ENCODE data around the gene PARD6B.

PARD6B gene

DNA sequence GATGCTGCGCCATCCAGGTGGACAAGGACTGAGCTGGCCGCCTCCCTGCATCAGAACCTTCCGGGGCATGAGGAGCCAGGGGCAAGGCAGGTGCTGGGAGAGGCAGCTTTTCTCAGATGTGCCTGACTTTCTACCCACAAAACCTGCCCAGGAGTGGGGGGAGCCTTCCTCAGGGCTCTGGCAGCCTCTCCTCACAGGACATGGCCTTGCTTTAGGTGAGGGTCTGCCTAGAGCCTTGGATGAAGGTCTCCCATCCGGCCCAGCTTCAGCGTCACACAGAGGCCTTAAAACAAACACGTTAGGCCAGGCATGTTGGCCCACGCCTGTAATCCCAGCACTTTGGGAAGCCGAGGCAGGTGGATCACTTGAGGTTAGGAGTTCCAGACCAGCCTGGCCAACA lies 70.9 kb downstream of the PARD6B start:
- TF ChIP-seq, protein P1, sequence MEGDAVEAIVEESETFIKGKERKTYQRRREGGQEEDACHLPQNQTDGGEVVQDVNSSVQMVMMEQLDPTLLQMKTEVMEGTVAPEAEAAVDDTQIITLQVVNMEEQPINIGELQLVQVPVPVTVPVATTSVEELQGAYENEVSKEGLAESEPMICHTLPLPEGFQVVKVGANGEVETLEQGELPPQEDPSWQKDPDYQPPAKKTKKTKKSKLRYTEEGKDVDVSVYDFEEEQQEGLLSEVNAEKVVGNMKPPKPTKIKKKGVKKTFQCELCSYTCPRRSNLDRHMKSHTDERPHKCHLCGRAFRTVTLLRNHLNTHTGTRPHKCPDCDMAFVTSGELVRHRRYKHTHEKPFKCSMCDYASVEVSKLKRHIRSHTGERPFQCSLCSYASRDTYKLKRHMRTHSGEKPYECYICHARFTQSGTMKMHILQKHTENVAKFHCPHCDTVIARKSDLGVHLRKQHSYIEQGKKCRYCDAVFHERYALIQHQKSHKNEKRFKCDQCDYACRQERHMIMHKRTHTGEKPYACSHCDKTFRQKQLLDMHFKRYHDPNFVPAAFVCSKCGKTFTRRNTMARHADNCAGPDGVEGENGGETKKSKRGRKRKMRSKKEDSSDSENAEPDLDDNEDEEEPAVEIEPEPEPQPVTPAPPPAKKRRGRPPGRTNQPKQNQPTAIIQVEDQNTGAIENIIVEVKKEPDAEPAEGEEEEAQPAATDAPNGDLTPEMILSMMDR (IDR thresholded peaks at IDR 0.05; ENCODE audit: insufficient read depth, missing control alignments), result no peak
- no peak for FAIRE-seq
- no peak for DNase-seq (ENCODE audit: insufficient read length, low spot score)

DNA sequence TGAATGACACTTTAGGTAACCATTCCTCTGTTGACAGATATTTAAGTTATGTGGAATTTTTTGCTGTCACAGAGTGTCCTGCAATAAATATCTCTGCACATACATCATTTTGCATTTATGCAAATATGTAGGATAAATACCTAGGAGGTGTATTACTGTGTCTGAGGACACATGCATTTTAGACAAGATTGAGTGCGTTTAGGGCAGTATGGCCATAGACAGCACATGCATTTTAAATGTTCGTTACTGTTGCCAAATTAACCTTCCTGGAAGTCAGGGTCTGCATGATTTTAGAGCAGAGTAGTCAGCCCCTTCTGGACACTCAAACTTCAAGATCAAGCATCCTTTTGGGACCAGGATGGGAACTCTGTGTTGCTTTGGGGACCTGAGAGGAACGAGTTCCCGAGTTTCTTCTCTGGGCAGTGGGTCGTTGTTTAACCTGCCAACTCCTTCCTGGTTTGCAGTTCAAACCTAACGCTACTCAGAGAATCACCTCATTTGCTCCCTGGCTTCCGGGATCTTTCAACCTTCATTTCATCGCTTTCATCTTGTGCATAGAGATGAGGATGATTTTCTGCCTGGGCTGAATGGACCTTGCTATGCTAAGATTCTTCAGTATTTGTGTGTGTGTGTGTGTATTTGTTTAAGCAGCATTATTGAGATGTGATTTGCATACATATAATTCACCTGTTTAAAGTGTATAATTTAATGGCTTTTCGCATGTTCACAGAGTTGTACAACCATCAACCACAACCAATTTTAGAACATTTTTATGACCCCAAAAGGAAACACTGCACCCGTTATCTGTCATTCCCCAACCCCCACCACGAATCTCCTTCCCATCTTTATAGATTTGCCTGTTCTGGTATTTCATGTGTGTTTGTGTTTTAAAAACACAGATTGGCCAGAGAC lies 73.3 kb downstream of the PARD6B start:
- TF ChIP-seq, protein P1 (IDR thresholded peaks at IDR 0.05; ENCODE audit: insufficient read depth, missing control alignments), result no peak
- no peak for DNase-seq (ENCODE audit: insufficient read length, low spot score)
- no peak for FAIRE-seq

DNA sequence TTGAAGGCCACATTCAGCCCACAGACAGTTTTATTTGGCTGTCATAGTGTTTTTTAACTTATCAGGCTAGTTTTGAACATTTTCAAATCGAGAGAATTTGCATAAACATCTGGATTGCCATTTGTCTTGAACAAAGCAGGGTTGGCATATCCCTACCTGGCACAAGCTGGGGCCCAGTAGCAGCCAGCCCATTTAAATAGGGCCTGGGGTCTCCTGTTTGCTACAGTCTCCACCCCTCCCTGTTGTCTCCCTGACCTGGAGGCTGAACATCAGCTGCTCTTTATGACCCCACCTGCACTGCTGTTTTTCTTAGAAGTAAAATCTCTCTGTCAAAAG lies 73.9 kb downstream of the PARD6B start:
- TF ChIP-seq, protein P1 (IDR thresholded peaks at IDR 0.05; ENCODE audit: insufficient read depth, missing control alignments), result no peak
- no peak for FAIRE-seq

GRCh38 chr20:50806126-50806768 lies 74.9 kb downstream of the PARD6B start:
- no peak for FAIRE-seq
- no peak for DNase-seq (ENCODE audit: insufficient read length, low spot score)
- TF ChIP-seq, protein P1 (IDR thresholded peaks at IDR 0.05; ENCODE audit: insufficient read depth, missing control alignments), result no peak

More for the DNA sequence above, 73.9 kb downstream of the PARD6B start:
- DNase-seq (ENCODE audit: insufficient read length, low spot score), result no peak
